Measurements from ENCODE around the gene ATXN7L2. TPM values are rescaled to one million over a fixed set of nuclear protein-coding genes. Genes with fewer than 3 reads are reported as not detected.
"Not testable (repeated sequence)": the region's sequence is repeated elsewhere in the genome, so short reads cannot be mapped to it uniquely, and the experiment has no call there.

The ATXN7L2 gene
- total and polyA plus RNA-seq, 2 donors from 2014 or later: 5.7 to 7.3 TPM

DNA sequence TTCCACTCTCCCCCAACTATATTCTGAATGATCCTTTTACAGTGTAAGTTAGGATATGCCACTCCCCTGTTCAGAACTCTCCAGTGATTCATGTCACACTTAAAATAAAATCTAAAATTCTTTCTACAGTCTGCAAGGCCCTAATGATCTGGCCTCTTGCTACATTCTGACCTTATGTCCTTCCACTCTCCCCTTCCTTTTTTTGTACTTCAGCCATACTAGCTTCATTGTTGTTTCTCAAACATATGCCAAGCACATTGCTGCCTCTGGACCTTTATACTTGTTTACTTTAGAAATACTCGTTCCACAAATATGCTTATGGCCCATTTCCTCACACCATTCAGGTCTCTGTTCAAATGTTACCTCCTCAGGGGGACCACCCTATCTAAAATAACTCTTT lies 42.6 kb upstream of the ATXN7L2 start:
- no peak overlapping the region for H3K4me3 ChIP-seq (ENCODE audit: low read length in 3 of 3)
- H3K4me1 ChIP-seq (ENCODE audit: control insufficient read depth in 2 of 3, insufficient read depth in 2 of 3, low read depth in 1 of 3, low read length in 3 of 3): peaks cover 0 to under 1% (median 0%) of the 10 kb centered on the region in 3 donors
- H3K36me3 ChIP-seq (ENCODE audit: control insufficient read depth in 2 of 3, insufficient read depth in 3 of 3, low read length in 3 of 3): no peaks in the 10 kb centered on the region
- H3K9ac ChIP-seq (ENCODE audit: low read length in 3 of 3): no peak overlapping the region
- no peaks in the 10 kb centered on the region for H3K27me3 ChIP-seq (ENCODE audit: control insufficient read depth, insufficient read depth, low read length)
- no peaks in the 10 kb centered on the region for H3K9me3 ChIP-seq (ENCODE audit: control insufficient read depth in 2 of 3, insufficient read depth in 1 of 3, low read length in 3 of 3)
- DNase-seq (no peak), FAIRE-seq (no peak)
- intact Hi-C loops (cut with DNase I): no loop called here
- no peak overlapping the region for H3K27ac ChIP-seq (ENCODE audit: low read depth in 2 of 2, low read length in 2 of 2)
- no peak for TF ChIP-seq CTCF (IDR thresholded peaks at IDR 0.05; ENCODE audit: borderline replicate concordance, extremely low read depth, insufficient read depth)

DNA sequence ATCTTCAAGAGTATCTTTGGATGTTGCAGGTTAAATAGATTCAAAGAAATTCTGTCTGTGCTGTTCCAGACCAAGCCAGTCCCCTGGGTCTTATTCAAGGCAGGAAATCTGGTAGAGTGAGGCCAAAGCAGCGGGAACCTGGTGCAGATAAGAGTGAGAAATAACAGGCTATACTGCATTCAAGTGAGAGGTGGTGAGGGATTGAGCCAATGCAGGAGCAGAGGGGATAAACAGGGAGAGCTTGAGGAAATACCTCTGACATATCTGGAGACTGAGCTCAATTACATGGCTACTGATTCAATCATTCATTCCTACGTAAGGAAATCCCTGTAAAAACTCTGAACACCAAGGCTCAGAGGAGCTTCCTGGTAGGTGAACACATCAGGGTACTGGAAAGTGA lies 40.2 kb upstream of the ATXN7L2 start:
- Histone ChIP-seq H3K9ac (ENCODE audit: low read length in 3 of 3) (no peak overlapping the region), H3K9me3 (ENCODE audit: control insufficient read depth in 2 of 3, insufficient read depth in 1 of 3, low read length in 3 of 3) (no peaks in the 10 kb centered on the region), H3K4me3 (ENCODE audit: low read length in 3 of 3) (no peak overlapping the region), H3K4me1 (ENCODE audit: control insufficient read depth in 2 of 3, insufficient read depth in 2 of 3, low read depth in 1 of 3, low read length in 3 of 3) (peaks cover 0 to 5% (median 0%) of the 10 kb centered on the region in 3 donors), H3K36me3 (ENCODE audit: control insufficient read depth in 2 of 3, insufficient read depth in 3 of 3, low read length in 3 of 3) (no peaks in the 10 kb centered on the region), H3K27me3 (ENCODE audit: control insufficient read depth, insufficient read depth, low read length) (no peaks in the 10 kb centered on the region), H3K27ac (ENCODE audit: low read depth in 2 of 2, low read length in 2 of 2) (no peak overlapping the region)
- no peak for FAIRE-seq
- no peak for DNase-seq
- intact Hi-C loops (cut with DNase I): no loop called here
- TF ChIP-seq CTCF (IDR thresholded peaks at IDR 0.05; ENCODE audit: borderline replicate concordance, extremely low read depth, insufficient read depth): no peak

DNA sequence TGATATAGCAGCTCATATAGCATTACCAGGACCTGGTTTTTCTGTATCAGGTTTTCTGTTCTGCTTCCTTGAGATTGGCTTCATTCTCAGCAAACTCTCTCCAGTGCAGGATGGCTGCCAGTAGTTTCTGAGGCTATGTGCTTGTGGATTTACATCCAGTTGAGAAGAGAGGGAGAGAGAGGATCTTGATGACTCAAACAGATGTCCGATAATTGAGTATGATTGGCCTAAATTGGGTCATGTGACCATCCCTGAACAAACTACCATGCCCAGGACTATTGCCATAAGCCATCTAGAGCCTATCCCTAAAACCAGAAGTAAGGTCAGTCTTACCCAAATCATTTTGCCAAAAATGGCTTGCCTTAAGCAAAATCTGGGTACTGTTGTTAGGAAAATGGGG lies 39.4 kb upstream of the ATXN7L2 start:
- DNase-seq: no peak
- Histone ChIP-seq H3K36me3 (ENCODE audit: control insufficient read depth in 2 of 3, insufficient read depth in 3 of 3, low read length in 3 of 3) (no peaks in the 10 kb centered on the region), H3K4me1 (ENCODE audit: control insufficient read depth in 2 of 3, insufficient read depth in 2 of 3, low read depth in 1 of 3, low read length in 3 of 3) (peaks cover 0 to 5% (median 0%) of the 10 kb centered on the region in 3 donors), H3K27ac (ENCODE audit: low read depth in 2 of 2, low read length in 2 of 2) (no peak overlapping the region), H3K4me3 (ENCODE audit: low read length in 3 of 3) (no peak overlapping the region), H3K9me3 (ENCODE audit: control insufficient read depth in 2 of 3, insufficient read depth in 1 of 3, low read length in 3 of 3) (no peaks in the 10 kb centered on the region), H3K9ac (ENCODE audit: low read length in 3 of 3) (no peak overlapping the region), H3K27me3 (ENCODE audit: control insufficient read depth, insufficient read depth, low read length) (no peaks in the 10 kb centered on the region)
- no peak for TF ChIP-seq CTCF (IDR thresholded peaks at IDR 0.05; ENCODE audit: borderline replicate concordance, extremely low read depth, insufficient read depth)
- FAIRE-seq: no peak
- intact Hi-C loops (cut with DNase I): no loop called here

DNA sequence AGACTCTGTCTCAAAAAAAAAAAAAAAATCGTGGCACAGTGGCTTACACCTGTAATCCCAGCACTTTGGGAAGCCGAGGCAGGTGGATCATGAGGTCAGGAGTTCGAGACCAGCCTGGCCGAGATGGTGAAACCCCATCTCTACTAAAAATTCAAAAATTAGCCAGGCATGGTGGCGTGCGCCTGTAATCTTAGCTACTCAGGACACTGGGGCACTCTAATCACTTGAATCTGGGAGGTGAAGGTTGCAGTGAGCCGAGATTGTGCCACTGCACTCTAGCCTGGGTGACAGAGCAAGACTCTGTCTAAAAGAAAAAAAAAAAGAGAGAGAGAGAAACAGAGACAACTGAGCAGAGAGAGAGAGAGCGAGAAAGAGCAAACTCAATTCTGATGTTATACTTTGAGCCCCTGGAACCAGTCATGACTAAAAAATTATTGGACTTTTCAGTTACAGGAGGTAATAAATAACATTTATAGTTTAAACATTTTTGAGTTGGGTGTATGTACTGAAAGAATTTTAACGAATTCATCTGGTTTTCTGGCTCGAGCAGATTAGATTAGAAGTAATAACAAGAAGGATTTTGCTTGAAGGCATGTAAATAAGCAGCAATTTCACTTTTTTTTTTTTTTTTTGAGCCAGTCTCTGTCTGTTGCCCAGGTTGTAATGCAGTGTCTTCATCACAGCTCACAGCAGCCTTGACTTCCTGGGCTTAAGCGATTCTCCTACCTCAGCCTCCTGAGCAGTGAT lies 37.6 kb upstream of the ATXN7L2 start:
- intact Hi-C loops (cut with DNase I); H3K27me3 ChIP-seq (ENCODE audit: control insufficient read depth, insufficient read depth, low read length); H3K27ac ChIP-seq (ENCODE audit: low read depth in 2 of 2, low read length in 2 of 2); FAIRE-seq; H3K4me1 ChIP-seq (ENCODE audit: control insufficient read depth in 2 of 3, insufficient read depth in 2 of 3, low read depth in 1 of 3, low read length in 3 of 3); H3K4me3 ChIP-seq (ENCODE audit: low read length in 3 of 3); H3K9ac ChIP-seq (ENCODE audit: low read length in 3 of 3); H3K9me3 ChIP-seq (ENCODE audit: control insufficient read depth in 2 of 3, insufficient read depth in 1 of 3, low read length in 3 of 3); H3K36me3 ChIP-seq (ENCODE audit: control insufficient read depth in 2 of 3, insufficient read depth in 3 of 3, low read length in 3 of 3): not testable (repeated sequence)
- DNase-seq: peak in 1 of 5 donors; percentile 34
